Progenitor cell of endocrine pancreas (in vitro differentiated cells): Measurements from ENCODE around the gene TMEM271. TPM values are rescaled to one million over a fixed set of nuclear protein-coding genes. Genes with fewer than 3 reads are reported as not detected.

Experiments
- DNase-seq: peaks from one replicate; pipeline ENCODE4 v3.0.0; 2021; ENCODE audit warnings: low spot score; ENCODE audit not compliant: unreplicated experiment
- H3K27ac Mint-ChIP-seq: 2 replicates; pipeline ENCODE4 v1.8.0; 2021; ENCODE audit warnings: mild to moderate bottlenecking, moderate library complexity, mixed read lengths
- H3K27me3 Mint-ChIP-seq: 2 replicates; pipeline ENCODE4 v1.8.0; 2021; ENCODE audit warnings: mixed read lengths
- H3K36me3 Mint-ChIP-seq: 2 replicates; pipeline ENCODE4 v1.8.0; 2022; ENCODE audit warnings: mixed read lengths; ENCODE audit not compliant: insufficient read depth
- H3K4me1 Mint-ChIP-seq: 2 replicates; pipeline ENCODE4 v1.8.0; 2021; ENCODE audit warnings: low read depth, mixed read lengths
- H3K4me3 Mint-ChIP-seq: 2 replicates; pipeline ENCODE4 v1.8.0; 2021; ENCODE audit warnings: low read depth, mild to moderate bottlenecking, moderate library complexity, mixed read lengths
- H3K9me3 Mint-ChIP-seq: 2 replicates; pipeline ENCODE4 v1.8.0; 2021; ENCODE audit warnings: low read depth, mixed read lengths
- total RNA-seq: library from RNA; stranded (reverse); gene quantifications from 2 replicates; pipeline ENCODE4 v1.2.1, GENCODE V29; 2021
- TF ChIP-seq, protein P1 (sequence below): fragments of 200-600 bp; sonication (generic); IDR thresholded peaks from one replicate; pipeline ENCODE4 v1.5.0; 2021; ENCODE audit warnings: antibody characterized with exemption, mild to moderate bottlenecking; ENCODE audit not compliant: unreplicated experiment

TMEM271 gene
- total RNA-seq, 1 donor from 2014 or later, result not detected

- Mint-ChIP-seq H3K27me3 (peaks cover 70% of the 10 kb centered on the region), H3K4me3 (no peak overlapping the region), H3K27ac (no peak overlapping the region), H3K36me3 (no peaks in the 10 kb centered on the region), H3K9me3 (peaks cover 5% of the 10 kb centered on the region), H3K4me1 (peaks cover 6% of the 10 kb centered on the region)
- TF ChIP-seq, protein P1, sequence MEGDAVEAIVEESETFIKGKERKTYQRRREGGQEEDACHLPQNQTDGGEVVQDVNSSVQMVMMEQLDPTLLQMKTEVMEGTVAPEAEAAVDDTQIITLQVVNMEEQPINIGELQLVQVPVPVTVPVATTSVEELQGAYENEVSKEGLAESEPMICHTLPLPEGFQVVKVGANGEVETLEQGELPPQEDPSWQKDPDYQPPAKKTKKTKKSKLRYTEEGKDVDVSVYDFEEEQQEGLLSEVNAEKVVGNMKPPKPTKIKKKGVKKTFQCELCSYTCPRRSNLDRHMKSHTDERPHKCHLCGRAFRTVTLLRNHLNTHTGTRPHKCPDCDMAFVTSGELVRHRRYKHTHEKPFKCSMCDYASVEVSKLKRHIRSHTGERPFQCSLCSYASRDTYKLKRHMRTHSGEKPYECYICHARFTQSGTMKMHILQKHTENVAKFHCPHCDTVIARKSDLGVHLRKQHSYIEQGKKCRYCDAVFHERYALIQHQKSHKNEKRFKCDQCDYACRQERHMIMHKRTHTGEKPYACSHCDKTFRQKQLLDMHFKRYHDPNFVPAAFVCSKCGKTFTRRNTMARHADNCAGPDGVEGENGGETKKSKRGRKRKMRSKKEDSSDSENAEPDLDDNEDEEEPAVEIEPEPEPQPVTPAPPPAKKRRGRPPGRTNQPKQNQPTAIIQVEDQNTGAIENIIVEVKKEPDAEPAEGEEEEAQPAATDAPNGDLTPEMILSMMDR, result no peak
- DNase-seq, result no peak
These were observed 5.8 kb upstream of the TMEM271 start for GRCh38 chr4:581753-582361.

- H3K27me3 Mint-ChIP-seq, result peaks cover 66% of the 10 kb centered on the region
- H3K27ac Mint-ChIP-seq, result no peak overlapping the region
- no peak overlapping the region for H3K4me3 Mint-ChIP-seq
- peaks cover 5% of the 10 kb centered on the region for H3K9me3 Mint-ChIP-seq
- peaks cover 6% of the 10 kb centered on the region for H3K4me1 Mint-ChIP-seq
- TF ChIP-seq, protein P1, result no peak
- DNase-seq, result no peak
- no peaks in the 10 kb centered on the region for H3K36me3 Mint-ChIP-seq
These were observed 5.1 kb upstream of the TMEM271 start for GRCh38 chr4:581181-581580.

- Mint-ChIP-seq H3K27ac (no peak overlapping the region), H3K27me3 (peaks cover 57% of the 10 kb centered on the region), H3K4me3 (no peak overlapping the region), H3K9me3 (peaks cover 5% of the 10 kb centered on the region), H3K36me3 (no peaks in the 10 kb centered on the region), H3K4me1 (peaks cover 6% of the 10 kb centered on the region)
- DNase-seq, result no peak
- TF ChIP-seq, protein P1, result no peak
These were observed 3.6 kb upstream of the TMEM271 start for GRCh38 chr4:579543-580175.

DNA sequence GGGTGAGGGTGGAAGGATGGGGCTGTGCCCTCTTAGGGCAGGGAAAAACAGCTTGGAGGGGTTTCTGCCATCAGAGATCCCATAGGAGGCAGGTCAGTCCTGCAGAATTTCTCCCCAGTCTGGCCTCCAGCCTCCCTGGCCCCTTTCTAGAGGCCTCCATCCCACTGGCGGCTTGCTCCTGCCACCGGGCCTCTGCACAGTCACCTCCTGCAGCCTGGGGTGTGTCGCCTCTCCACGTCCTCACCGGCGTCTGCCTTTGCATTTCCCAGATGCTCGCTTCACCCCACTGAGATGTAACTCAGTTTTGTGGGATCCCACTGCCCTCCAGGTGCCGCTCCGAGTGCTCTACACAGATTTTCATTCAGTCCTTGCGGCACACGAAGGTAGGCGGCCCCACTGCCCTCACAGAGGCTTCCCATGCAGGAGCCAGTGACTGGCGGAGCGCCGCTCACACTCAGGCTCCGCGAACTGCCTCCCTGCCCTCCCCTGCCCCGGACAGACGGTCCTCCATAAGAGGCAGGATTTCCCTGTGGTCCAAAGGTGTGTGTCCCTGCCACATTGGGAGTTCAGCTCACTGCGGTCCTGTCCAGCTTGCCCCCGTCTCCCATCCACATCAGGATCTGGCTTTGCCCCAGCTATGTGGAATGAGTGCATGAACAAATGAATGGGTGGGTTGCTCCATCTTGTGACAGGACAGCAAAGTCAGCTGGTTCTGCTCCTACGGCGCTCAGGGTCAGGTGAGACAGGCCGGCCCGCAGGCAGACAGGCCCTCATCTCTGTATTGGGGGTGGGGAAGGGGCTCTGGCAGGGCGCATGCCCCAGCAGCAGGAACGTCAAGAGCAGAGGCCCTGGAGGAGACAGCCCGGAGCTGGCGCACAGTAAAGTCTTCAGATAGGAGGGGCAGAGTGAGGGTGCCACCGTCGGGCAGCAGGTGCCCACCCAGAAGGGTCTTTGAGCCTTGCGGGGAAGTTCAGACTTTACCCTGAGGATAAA, 2.7 kb upstream of the TMEM271 start:
- peaks cover 61% of the 10 kb centered on the region for H3K27me3 Mint-ChIP-seq
- no peak for DNase-seq
- no peaks in the 10 kb centered on the region for H3K9me3 Mint-ChIP-seq
- no peaks in the 10 kb centered on the region for H3K36me3 Mint-ChIP-seq
- H3K4me1 Mint-ChIP-seq, result peaks cover 6% of the 10 kb centered on the region
- H3K27ac Mint-ChIP-seq, result no peak overlapping the region
- no peak overlapping the region for H3K4me3 Mint-ChIP-seq
- TF ChIP-seq, protein P1, result no peak
